HepG2 (cell line): ENCODE measurements around the gene CPEB3. TPM values are rescaled to one million over a fixed set of nuclear protein-coding genes. Genes with fewer than 3 reads are reported as not detected.

Source experiments
- ATAC-seq: fragments of 200-7000 bp; cut with Tn5 transposase; 3 replicates; pipeline ENCODE4 v1.9.1; 2020; ENCODE audit warnings: mild to moderate bottlenecking, moderate library complexity
- BruUV-seq: library from RNA; stranded (reverse); fragments of 400-500 nt; replicated peaks from 2 replicates; lab custom pipeline; 2021; lab: Mats Ljungman, UMichigan
- CTCF ChIA-PET: fragments of 300-600 bp; formaldehyde crosslinking; extraction: SDS; loops from one replicate; lab custom pipeline; 2021; ENCODE audit warnings: low total read pairs, inconsistent platforms, low intra/inter-chr PET ratio; lab: Yijun Ruan, JAX
- POLR2A ChIA-PET: fragments of 350-600 bp; sonication (Branson Sonifier 250); formaldehyde crosslinking; loops from one replicate; lab custom pipeline; 2020; ENCODE audit warnings: antibody characterized with exemption, inconsistent platforms; lab: Yijun Ruan, JAX
- DNase-seq: peaks from one replicate; pipeline ENCODE4 v3.0.0-alpha.2; 2015; ENCODE audit warnings: low spot score
- FAIRE-seq: peaks from 3 replicates; lab custom pipeline; 2011; peaks lifted over from hg19 to GRCh38; lab: Jason Lieb, UNC
- H2AFZ ChIP-seq: one replicate; pipeline ENCODE4 v1.6.1; 2011; ENCODE audit warnings: low read length, inconsistent platforms
- H3K27ac ChIP-seq: fragments of 300-600 bp; 3 replicates; pipeline ENCODE4 v1.8.0; 2011; ENCODE audit warnings: mixed run types, mild to moderate bottlenecking, mixed read lengths, low read length, inconsistent platforms; ENCODE audit not compliant: insufficient read depth; ENCODE audit errors: extremely low read length
- H3K27me3 ChIP-seq, 2 experiments: fragments of 200-600 bp in 1 of 2; 2 replicates in 1 of 2; 3 replicates in 1 of 2; pipeline versions ENCODE4 v1.6.0 to v1.8.0; 2011; ENCODE audit warnings: low read length in 2 of 2, mild to moderate bottlenecking in 2 of 2, moderate library complexity in 2 of 2, inconsistent platforms in 1 of 2; ENCODE audit not compliant: insufficient read depth in 2 of 2, control insufficient read depth in 1 of 2
- H3K36me3 ChIP-seq, 2 experiments: fragments of 200-600 bp in 1 of 2; replicated peaks in 1 of 2; 2 replicates in 1 of 2; 3 replicates in 1 of 2; pipeline versions ENCODE4 v1.5.1 to v1.8.0; 2011; ENCODE audit warnings: low read length in 2 of 2, inconsistent platforms in 1 of 2; ENCODE audit not compliant: insufficient read depth in 2 of 2, control insufficient read depth in 1 of 2
- H3K4me1 ChIP-seq: 2 replicates; pipeline ENCODE4 v1.5.1; 2012; ENCODE audit warnings: low read length, inconsistent platforms; ENCODE audit not compliant: insufficient read depth
- H3K4me2 ChIP-seq: 2 replicates; pipeline ENCODE4 v1.6.0; 2011; ENCODE audit warnings: low read depth, low read length, inconsistent platforms
- H3K4me3 ChIP-seq, 3 experiments: fragments of 200-600 bp in 1 of 3; sonication (generic), shearing (Covaris generic) in 1 of 3; replicated peaks in 1 of 3; 2 replicates each; pipeline ENCODE4 v1.5.1; 2011 to 2016; ENCODE audit warnings: low read length in 3 of 3, inconsistent platforms in 2 of 3, low read depth in 2 of 3, mild to moderate bottlenecking in 2 of 3, control low read depth in 1 of 3, mixed read lengths in 1 of 3; ENCODE audit not compliant: insufficient read depth in 1 of 3
- H3K79me2 ChIP-seq: one replicate; pipeline ENCODE4 v1.6.1; 2011; ENCODE audit warnings: low read length, inconsistent platforms; ENCODE audit not compliant: insufficient read depth
- H3K9ac ChIP-seq: 2 replicates; pipeline ENCODE4 v1.6.0; 2011; ENCODE audit warnings: mild to moderate bottlenecking, low read depth, low read length, inconsistent platforms; ENCODE audit not compliant: insufficient read depth
- H3K9me3 ChIP-seq: 2 replicates; pipeline ENCODE4 v1.5.1; 2012; ENCODE audit warnings: mild to moderate bottlenecking, low read length
- H4K20me1 ChIP-seq: 2 replicates; pipeline ENCODE4 v1.6.0; 2011; ENCODE audit warnings: inconsistent platforms, mild to moderate bottlenecking, low read length, moderate library complexity; ENCODE audit not compliant: insufficient read depth
- CREB1 ChIP-seq, 2 experiments: fragments of 450-650 bp in 1 of 2; IDR thresholded peaks; 2 replicates each; pipeline ENCODE4 v1.6.1; 2016 to 2017; ENCODE audit warnings: control low read depth in 1 of 2, mild to moderate bottlenecking in 1 of 2, missing compliant biosample characterization in 1 of 2, missing genetic modification characterization in 1 of 2
- EEA1 ChIP-seq: sonication (generic); formaldehyde crosslinking; IDR thresholded peaks from 2 replicates; pipeline ENCODE4 v1.5.1; 2020; ENCODE audit warnings: mild to moderate bottlenecking, missing genetic modification reagents, borderline replicate concordance
- FLYWCH1 ChIP-seq: sonication (generic); formaldehyde crosslinking; IDR thresholded peaks from 2 replicates; pipeline ENCODE4 v1.8.1; 2023; ENCODE audit warnings: mild to moderate bottlenecking, missing genetic modification reagents
- MEIS1 ChIP-seq: sonication (generic); formaldehyde crosslinking; IDR thresholded peaks from 2 replicates; pipeline ENCODE4 v1.9.0; 2021; ENCODE audit warnings: mild to moderate bottlenecking, missing genetic modification reagents, moderate library complexity, borderline replicate concordance
- NFE2L2 ChIP-seq: fragments of 150-350 bp; IDR thresholded peaks from 2 replicates; pipeline ENCODE4 v1.6.1; 2014; ENCODE audit warnings: low read length
- PHF20 ChIP-seq: sonication (generic); formaldehyde crosslinking; IDR thresholded peaks from 2 replicates; pipeline ENCODE4 v1.5.0; 2020; ENCODE audit warnings: mild to moderate bottlenecking, missing genetic modification reagents
- RELA ChIP-seq: sonication (generic); formaldehyde crosslinking; IDR thresholded peaks from 2 replicates; pipeline ENCODE4 v1.4.0; 2020; ENCODE audit warnings: missing genetic modification reagents
- SMAD3 ChIP-seq: sonication (generic); formaldehyde crosslinking; IDR thresholded peaks from 2 replicates; pipeline ENCODE4 v1.4.0; 2020; ENCODE audit warnings: missing genetic modification reagents
- TBX2 ChIP-seq: sonication (generic); formaldehyde crosslinking; IDR thresholded peaks from 2 replicates; pipeline ENCODE4 v1.5.0; 2020; ENCODE audit warnings: missing genetic modification reagents, mild to moderate bottlenecking, borderline replicate concordance
- YEATS4 ChIP-seq: sonication (generic); formaldehyde crosslinking; IDR thresholded peaks from 2 replicates; pipeline ENCODE4 v1.4.0; 2020; ENCODE audit warnings: missing genetic modification reagents, borderline replicate concordance
- ZBTB1 ChIP-seq: sonication (generic); formaldehyde crosslinking; IDR thresholded peaks from 2 replicates; pipeline ENCODE4 v1.4.0; 2020; ENCODE audit warnings: missing genetic modification reagents, borderline replicate concordance
- ZNF441 ChIP-seq: sonication (generic); formaldehyde crosslinking; IDR thresholded peaks from 2 replicates; pipeline ENCODE4 v1.7.0; 2021; ENCODE audit warnings: missing genetic modification reagents, borderline replicate concordance
- ZNF766 ChIP-seq: sonication (generic); formaldehyde crosslinking; IDR thresholded peaks from 2 replicates; pipeline ENCODE4 v1.5.0; 2020; ENCODE audit warnings: missing genetic modification reagents, borderline replicate concordance
- ZSCAN31 ChIP-seq: sonication (generic); formaldehyde crosslinking; IDR thresholded peaks from 2 replicates; pipeline ENCODE4 v1.5.0; 2020; ENCODE audit warnings: low read depth, mild to moderate bottlenecking, missing genetic modification reagents
- WGBS: methylation state at CpG from one replicate; pipeline ENCODE4 v1.1.6; 2017; ENCODE audit warnings: low lambda C conversion rate; 5-methylcytosine and 5-hydroxymethylcytosine counted together
- in situ Hi-C: cut with HindIII; loops from 2 replicates; pipeline ENCODE4 v1.10.0; 2017; ENCODE audit warnings: low pct_unique_long_range_greater_than_20kb; ENCODE audit not compliant: extremely low pct_ligation_motif_present
- intact Hi-C: fragments of 100-400 bp; cut with micrococcal nuclease; formaldehyde crosslinking; loops from one replicate; pipeline ENCODE4 v1.10.0; 2022; ENCODE audit not compliant: unreplicated experiment
- polyA plus RNA-seq, 8 experiments: library from polyadenylated mRNA; depleted of rRNA in 3 of 8; stranded (reverse) in 7 of 8; unstranded in 1 of 8; fragments of >200 nt; fragmentation: Illumina TruSeq in 4 of 8; extraction: Trizol in 4 of 8; gene quantifications; 2 replicates each; pipeline versions ENCODE4 v1.2.1 to v1.2.3, GENCODE V29; 2011 to 2016; ENCODE audit warnings: low read depth in 4 of 8, missing spikeins in 1 of 8, mixed read lengths in 1 of 8; ENCODE audit not compliant: insufficient read depth in 1 of 8
- total RNA-seq, 5 experiments: library from RNA; depleted of rRNA; stranded (reverse); fragments of >200 nt; fragmentation: Illumina TruSeq; extraction: Trizol; gene quantifications; 2 replicates each; pipeline ENCODE4 v1.2.3, GENCODE V29; 2016; ENCODE audit warnings: low read depth in 1 of 5
- TF ChIP-seq, protein P1 (sequence below): sonication (generic); formaldehyde crosslinking; IDR thresholded peaks from 2 replicates; pipeline ENCODE4 v1.9.0; 2022; ENCODE audit warnings: low read depth, missing genetic modification reagents
- TF ChIP-seq, protein P2 (sequence below): sonication (generic); formaldehyde crosslinking; IDR thresholded peaks from 2 replicates; pipeline ENCODE4 v1.4.0; 2020; ENCODE audit warnings: mild to moderate bottlenecking, low read depth, missing genetic modification reagents
- TF ChIP-seq, protein P3 (sequence below): sonication (generic); formaldehyde crosslinking; IDR thresholded peaks from 2 replicates; pipeline ENCODE4 v1.4.0; 2020; ENCODE audit warnings: missing genetic modification reagents

Gene CPEB3
- total and polyA plus RNA-seq, 2 of the 13 experiments (the other 11 are each of a cell fraction or from before 2014, with no cell fraction given), result 0.66 to 0.70 TPM

DNA sequence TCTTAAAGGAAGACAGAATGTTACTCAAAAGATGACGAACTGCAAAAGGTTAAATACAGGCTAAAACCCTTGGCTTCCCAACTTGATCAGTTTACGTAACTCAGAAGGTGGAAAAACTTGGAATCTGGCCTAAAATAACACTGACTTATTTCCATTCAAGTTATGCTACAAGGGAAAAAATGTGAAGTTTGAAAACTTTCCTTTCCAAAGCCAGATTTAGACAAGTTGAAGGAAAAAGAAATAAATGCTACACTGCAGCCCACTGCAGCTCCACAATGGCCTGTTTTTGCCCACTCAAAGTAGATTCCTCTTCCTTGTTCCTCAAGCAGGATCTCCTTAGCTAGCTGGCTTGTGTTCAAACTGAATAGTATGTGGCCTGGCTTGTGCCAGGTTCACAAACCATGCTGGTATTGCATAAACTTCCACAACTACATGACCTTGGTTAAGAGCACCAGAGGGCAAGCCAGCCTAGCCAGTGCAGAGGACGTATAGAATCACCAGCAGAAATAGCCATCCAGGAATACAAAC is 166.2 kb downstream of the CPEB3 start (continued):
- TF ChIP-seq, protein P1, sequence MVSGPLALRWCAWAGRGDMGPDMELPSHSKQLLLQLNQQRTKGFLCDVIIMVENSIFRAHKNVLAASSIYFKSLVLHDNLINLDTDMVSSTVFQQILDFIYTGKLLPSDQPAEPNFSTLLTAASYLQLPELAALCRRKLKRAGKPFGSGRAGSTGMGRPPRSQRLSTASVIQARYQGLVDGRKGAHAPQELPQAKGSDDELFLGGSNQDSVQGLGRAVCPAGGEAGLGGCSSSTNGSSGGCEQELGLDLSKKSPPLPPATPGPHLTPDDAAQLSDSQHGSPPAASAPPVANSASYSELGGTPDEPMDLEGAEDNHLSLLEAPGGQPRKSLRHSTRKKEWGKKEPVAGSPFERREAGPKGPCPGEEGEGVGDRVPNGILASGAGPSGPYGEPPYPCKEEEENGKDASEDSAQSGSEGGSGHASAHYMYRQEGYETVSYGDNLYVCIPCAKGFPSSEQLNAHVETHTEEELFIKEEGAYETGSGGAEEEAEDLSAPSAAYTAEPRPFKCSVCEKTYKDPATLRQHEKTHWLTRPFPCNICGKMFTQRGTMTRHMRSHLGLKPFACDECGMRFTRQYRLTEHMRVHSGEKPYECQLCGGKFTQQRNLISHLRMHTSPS (CRISPR knock-in tag), result peak; percentile 84
- TF ChIP-seq, protein P2, sequence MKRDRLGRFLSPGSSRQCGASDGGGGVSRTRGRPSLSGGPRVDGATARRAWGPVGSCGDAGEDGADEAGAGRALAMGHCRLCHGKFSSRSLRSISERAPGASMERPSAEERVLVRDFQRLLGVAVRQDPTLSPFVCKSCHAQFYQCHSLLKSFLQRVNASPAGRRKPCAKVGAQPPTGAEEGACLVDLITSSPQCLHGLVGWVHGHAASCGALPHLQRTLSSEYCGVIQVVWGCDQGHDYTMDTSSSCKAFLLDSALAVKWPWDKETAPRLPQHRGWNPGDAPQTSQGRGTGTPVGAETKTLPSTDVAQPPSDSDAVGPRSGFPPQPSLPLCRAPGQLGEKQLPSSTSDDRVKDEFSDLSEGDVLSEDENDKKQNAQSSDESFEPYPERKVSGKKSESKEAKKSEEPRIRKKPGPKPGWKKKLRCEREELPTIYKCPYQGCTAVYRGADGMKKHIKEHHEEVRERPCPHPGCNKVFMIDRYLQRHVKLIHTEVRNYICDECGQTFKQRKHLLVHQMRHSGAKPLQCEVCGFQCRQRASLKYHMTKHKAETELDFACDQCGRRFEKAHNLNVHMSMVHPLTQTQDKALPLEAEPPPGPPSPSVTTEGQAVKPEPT, result no peak
- TF ChIP-seq, all 625 proteins: peak for 86

DNA sequence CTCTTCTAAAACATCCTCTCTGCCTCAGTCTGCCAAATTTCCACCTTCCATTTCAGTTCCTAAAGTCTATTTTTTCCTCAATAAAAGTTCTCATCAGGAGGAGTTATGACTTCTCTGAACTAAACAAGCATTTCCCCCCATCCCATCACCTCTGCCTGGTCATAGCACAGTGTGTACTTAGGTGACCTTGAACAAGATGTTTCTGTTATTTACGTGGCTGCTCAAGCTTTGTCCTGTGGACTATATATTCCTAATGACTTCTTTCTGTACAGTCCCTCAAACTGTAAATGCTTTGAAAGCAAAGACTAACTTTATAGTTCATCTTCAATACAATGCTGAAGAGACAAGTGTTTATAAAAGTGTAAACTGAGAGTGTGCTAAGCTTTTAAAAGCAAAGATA is 166.9 kb downstream of the CPEB3 start:
- Histone ChIP-seq H3K4me2 (peak overlapping the region; percentile 77), H2AFZ (no peak overlapping the region), H3K9ac (peak overlapping the region; percentile 53), H3K4me1 (peaks cover 78% of the 10 kb centered on the region), H3K9me3 (no peaks in the 10 kb centered on the region), H3K4me3 (peak overlapping the region in 2 of 3 experiments; percentile 23 to 38; a peak in 2 of 6 replicates), H3K27ac (peak overlapping the region; percentile 92), H3K27me3 (no peaks in the 10 kb centered on the region), H3K36me3 (no peaks in the 10 kb centered on the region), H3K79me2 (no peaks in the 10 kb centered on the region), H4K20me1 (no peaks in the 10 kb centered on the region)
- no peak for ATAC-seq
- BruUV-seq, result no TSS peak
- POLR2A ChIA-PET, result interaction anchor here (1.2 to 1.6 kb wide), 4 partner anchors 13 to 449 kb away, joined by 3 to 10 read pairs (median 5); partner anchors contain the start of genes CPEB3 and MARCHF5
- peak; percentile 23 for FAIRE-seq
- intact Hi-C loops, result no loop called here
- CTCF ChIA-PET, result no interaction called here
- peak; percentile 60 for DNase-seq
- in situ Hi-C loops, result no loop called here
- 0% methylated on average over 1 of the region's 1 CpG for WGBS
- TF ChIP-seq, protein P3, sequence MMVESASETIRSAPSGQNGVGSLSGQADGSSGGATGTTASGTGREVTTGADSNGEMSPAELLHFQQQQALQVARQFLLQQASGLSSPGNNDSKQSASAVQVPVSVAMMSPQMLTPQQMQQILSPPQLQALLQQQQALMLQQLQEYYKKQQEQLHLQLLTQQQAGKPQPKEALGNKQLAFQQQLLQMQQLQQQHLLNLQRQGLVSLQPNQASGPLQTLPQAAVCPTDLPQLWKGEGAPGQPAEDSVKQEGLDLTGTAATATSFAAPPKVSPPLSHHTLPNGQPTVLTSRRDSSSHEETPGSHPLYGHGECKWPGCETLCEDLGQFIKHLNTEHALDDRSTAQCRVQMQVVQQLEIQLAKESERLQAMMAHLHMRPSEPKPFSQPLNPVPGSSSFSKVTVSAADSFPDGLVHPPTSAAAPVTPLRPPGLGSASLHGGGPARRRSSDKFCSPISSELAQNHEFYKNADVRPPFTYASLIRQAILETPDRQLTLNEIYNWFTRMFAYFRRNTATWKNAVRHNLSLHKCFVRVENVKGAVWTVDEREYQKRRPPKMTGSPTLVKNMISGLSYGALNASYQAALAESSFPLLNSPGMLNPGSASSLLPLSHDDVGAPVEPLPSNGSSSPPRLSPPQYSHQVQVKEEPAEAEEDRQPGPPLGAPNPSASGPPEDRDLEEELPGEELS, result 0 out of 2 replicates have a peak, but pooled peaks have one; percentile 33
- TF ChIP-seq CREB1 (IDR thresholded peaks at IDR 0.05), result no peak
- peak; percentile 31; the same call in 1 of the 2 replicates for TF ChIP-seq CREB1 (CRISPR knock-in tag; IDR thresholded peaks at IDR 0.05)
- TF ChIP-seq RELA, result no peak
- TF ChIP-seq MEIS1 (CRISPR knock-in tag), result no peak
- TF ChIP-seq YEATS4 (CRISPR knock-in tag), result no peak
- no peak for TF ChIP-seq PHF20 (CRISPR knock-in tag)
- 0 out of 2 replicates have a peak, but pooled peaks have one; percentile 18 for TF ChIP-seq SMAD3 (CRISPR knock-in tag)
- no peak for TF ChIP-seq EEA1 (CRISPR knock-in tag)
- TF ChIP-seq ZNF766 (CRISPR knock-in tag), result no peak
- TF ChIP-seq ZNF441 (CRISPR knock-in tag), result no peak
- no peak for TF ChIP-seq ZSCAN31 (CRISPR knock-in tag)
- no peak for TF ChIP-seq NFE2L2
- no peak for TF ChIP-seq FLYWCH1 (CRISPR knock-in tag)
- no peak for TF ChIP-seq ZBTB1 (CRISPR knock-in tag)
- no peak for TF ChIP-seq TBX2 (CRISPR knock-in tag)
